H1 (cell line): ENCODE measurements around the gene RHOB. TPM values are rescaled to one million over a fixed set of nuclear protein-coding genes. Genes with fewer than 3 reads are reported as not detected.

Experiments
- CTCF ChIA-PET: fragments of 300-600 bp; sonication (Branson Sonifier 250); formaldehyde crosslinking; loops from one replicate; lab custom pipeline; 2021; ENCODE audit not compliant: partially characterized antibody; lab: Charles Lee
- POLR2A ChIA-PET: fragments of 300-600 bp; sonication (Branson Sonifier 250); formaldehyde crosslinking; loops from one replicate; lab custom pipeline; 2021; ENCODE audit warnings: inconsistent platforms; ENCODE audit not compliant: partially characterized antibody; lab: Charles Lee
- DNase-seq, 2 experiments: peaks; one replicate each; pipeline versions ENCODE4 v3.0.0 to v3.0.0-alpha.2; 2010 to 2022; ENCODE audit warnings: low spot score in 2 of 2, low read depth in 1 of 2, mixed read lengths in 1 of 2
- FAIRE-seq: peaks from 2 replicates; lab custom pipeline; 2011; peaks lifted over from hg19 to GRCh38; lab: Jason Lieb, UNC
- H2AFZ ChIP-seq: 2 replicates; pipeline ENCODE4 v1.8.1; 2012; ENCODE audit warnings: low read length, inconsistent platforms
- H2AK5ac ChIP-seq: 2 replicates; pipeline ENCODE4 v1.6.1; 2013; ENCODE audit warnings: low read depth, low read length
- H2BK120ac ChIP-seq: replicated peaks from 2 replicates; pipeline ENCODE3; 2013; ENCODE audit warnings: low read depth, low read length, inconsistent platforms
- H2BK12ac ChIP-seq: 2 replicates; pipeline ENCODE4 v1.6.1; 2013; ENCODE audit warnings: low read depth, low read length
- H2BK15ac ChIP-seq: 2 replicates; pipeline ENCODE4 v1.6.1; 2013; ENCODE audit warnings: low read length
- H2BK20ac ChIP-seq: 2 replicates; pipeline ENCODE4 v1.6.1; 2013; ENCODE audit warnings: low read length
- H2BK5ac ChIP-seq: 2 replicates; pipeline ENCODE4 v1.6.1; 2013; ENCODE audit warnings: low read depth, low read length
- H3K14ac ChIP-seq: 2 replicates; pipeline ENCODE4 v1.6.1; 2013; ENCODE audit warnings: inconsistent platforms; ENCODE audit not compliant: insufficient read length
- H3K18ac ChIP-seq: 2 replicates; pipeline ENCODE4 v1.6.1; 2013; ENCODE audit warnings: low read length; ENCODE audit errors: extremely low read depth
- H3K23ac ChIP-seq: 2 replicates; pipeline ENCODE4 v1.6.1; 2013; ENCODE audit warnings: inconsistent platforms; ENCODE audit not compliant: insufficient read length
- H3K23me2 ChIP-seq: 2 replicates; pipeline ENCODE4 v1.6.1; 2013; ENCODE audit warnings: low read depth, low read length
- H3K27ac ChIP-seq: 2 replicates; pipeline ENCODE4 v1.6.1; 2011; ENCODE audit warnings: low read depth, low read length, inconsistent platforms
- H3K27me3 ChIP-seq, 4 experiments: replicated peaks in 1 of 4; 1 replicate in 1 of 4; 2 replicates in 3 of 4; pipeline versions ENCODE4 v1.6.1 to v1.8.1; 2011 to 2013; ENCODE audit warnings: low read length in 3 of 4, mild to moderate bottlenecking in 3 of 4, inconsistent platforms in 2 of 4, mixed read lengths in 2 of 4, moderate library complexity in 1 of 4; ENCODE audit not compliant: control insufficient read depth in 3 of 4, insufficient read depth in 3 of 4; ENCODE audit errors: extremely low read depth in 1 of 4
- H3K36me3 ChIP-seq, 4 experiments: 2 replicates each; pipeline versions ENCODE4 v1.6.1 to v1.8.1; 2011 to 2013; ENCODE audit warnings: mild to moderate bottlenecking in 4 of 4, low read length in 3 of 4, moderate library complexity in 2 of 4, control low read depth in 1 of 4, inconsistent platforms in 1 of 4; ENCODE audit not compliant: insufficient read depth in 4 of 4, control insufficient read depth in 2 of 4
- H3K4ac ChIP-seq: replicated peaks from 2 replicates; pipeline ENCODE3; 2013; ENCODE audit warnings: low read length, low read depth, mixed read lengths, inconsistent platforms; ENCODE audit not compliant: insufficient read length
- H3K4me1 ChIP-seq, 4 experiments: replicated peaks in 1 of 4; 1 replicate in 1 of 4; 2 replicates in 3 of 4; pipeline versions ENCODE4 v1.6.1 to v1.8.1; 2011 to 2013; ENCODE audit warnings: low read length in 3 of 4, inconsistent platforms in 2 of 4, mixed read lengths in 1 of 4; ENCODE audit not compliant: insufficient read depth in 4 of 4, control insufficient read depth in 3 of 4
- H3K4me2 ChIP-seq, 2 experiments: 2 replicates each; pipeline versions ENCODE4 v1.6.1 to v1.8.1; 2011 to 2013; ENCODE audit warnings: low read depth in 2 of 2, low read length in 2 of 2, control low read depth in 1 of 2, inconsistent platforms in 1 of 2, mild to moderate bottlenecking in 1 of 2; ENCODE audit not compliant: insufficient read depth in 1 of 2
- H3K4me3 ChIP-seq, 4 experiments: fragments of 200-600, 300-600 bp in 1 of 4; sonication (generic), shearing (Covaris generic), sonication (Bioruptor Twin) in 1 of 4; 2 replicates each; pipeline versions ENCODE4 v1.5.1 to v1.8.1; 2011 to 2016; ENCODE audit warnings: low read length in 4 of 4, low read depth in 3 of 4, control low read depth in 2 of 4, inconsistent platforms in 2 of 4, mild to moderate bottlenecking in 2 of 4, mixed read lengths in 1 of 4, moderate library complexity in 1 of 4; ENCODE audit not compliant: insufficient read depth in 2 of 4; ENCODE audit errors: extremely low read depth in 1 of 4
- H3K56ac ChIP-seq: replicated peaks from 2 replicates; pipeline ENCODE3; 2013; ENCODE audit warnings: low read depth, mild to moderate bottlenecking, mixed read lengths, low read length, inconsistent platforms; ENCODE audit not compliant: insufficient read length
- H3K79me1 ChIP-seq: 2 replicates; pipeline ENCODE4 v1.6.1; 2013; ENCODE audit warnings: low read depth, low read length, control low read depth
- H3K79me2 ChIP-seq, 2 experiments: 2 replicates each; pipeline versions ENCODE4 v1.6.1 to v1.8.1; 2012 to 2013; ENCODE audit warnings: low read length in 2 of 2, mild to moderate bottlenecking in 2 of 2, inconsistent platforms in 1 of 2; ENCODE audit not compliant: insufficient read depth in 2 of 2, control insufficient read depth in 1 of 2
- H3K9ac ChIP-seq, 4 experiments: replicated peaks in 1 of 4; 1 replicate in 1 of 4; 2 replicates in 3 of 4; pipeline versions ENCODE4 v1.6.1 to v1.8.1; 2011 to 2013; ENCODE audit warnings: low read depth in 3 of 4, low read length in 3 of 4, control low read depth in 2 of 4, mild to moderate bottlenecking in 2 of 4, moderate library complexity in 2 of 4, inconsistent platforms in 1 of 4; ENCODE audit errors: extremely low read depth in 1 of 4
- H3K9me3 ChIP-seq, 2 experiments: 2 replicates each; pipeline versions ENCODE4 v1.6.1 to v1.8.1; 2012 to 2013; ENCODE audit warnings: mild to moderate bottlenecking in 2 of 2, moderate library complexity in 2 of 2, control low read depth in 1 of 2, inconsistent platforms in 1 of 2, low read depth in 1 of 2, low read length in 1 of 2, mixed read lengths in 1 of 2; ENCODE audit not compliant: insufficient read depth in 2 of 2
- H4K20me1 ChIP-seq, 2 experiments: replicated peaks in 1 of 2; 2 replicates each; pipeline versions ENCODE3 to v1.8.1; 2011 to 2013; ENCODE audit warnings: inconsistent platforms in 2 of 2, low read length in 2 of 2, mild to moderate bottlenecking in 1 of 2; ENCODE audit not compliant: insufficient read depth in 2 of 2, control insufficient read depth in 1 of 2
- H4K5ac ChIP-seq: 2 replicates; pipeline ENCODE4 v1.6.1; 2013; ENCODE audit warnings: low read length, low read depth, mixed read lengths, inconsistent platforms; ENCODE audit not compliant: insufficient read length
- H4K8ac ChIP-seq: 2 replicates; pipeline ENCODE4 v1.8.0; 2013; ENCODE audit warnings: mild to moderate bottlenecking, moderate library complexity, low read length, inconsistent platforms; ENCODE audit not compliant: insufficient read depth; ENCODE audit errors: extremely low read depth
- H4K91ac ChIP-seq: replicated peaks from 2 replicates; pipeline ENCODE3; 2013; ENCODE audit warnings: low read length, mixed read lengths, inconsistent platforms; ENCODE audit not compliant: insufficient read length
- CTBP2 ChIP-seq: IDR thresholded peaks from 2 replicates; pipeline ENCODE4 v1.7.0; 2011; ENCODE audit warnings: borderline replicate concordance, mild to moderate bottlenecking, moderate library complexity, mixed read lengths, low read length; ENCODE audit not compliant: insufficient read depth, insufficient read length
- NANOG ChIP-seq: IDR thresholded peaks from 2 replicates; pipeline ENCODE4 v1.6.1; 2011; ENCODE audit warnings: low read length, low read depth, mild to moderate bottlenecking, inconsistent platforms; ENCODE audit not compliant: insufficient read depth, poor library complexity, severe bottlenecking
- RXRA ChIP-seq: IDR thresholded peaks from 2 replicates; pipeline ENCODE4 v1.6.1; 2011; ENCODE audit warnings: low read depth, mild to moderate bottlenecking, low read length, moderate library complexity; ENCODE audit not compliant: insufficient read depth
- SAP30 ChIP-seq: fragments of 300-600 bp; sonication (generic); IDR thresholded peaks from 2 replicates; pipeline ENCODE4 v1.7.1; 2012; ENCODE audit warnings: low read length, moderate library complexity, mild to moderate bottlenecking, inconsistent platforms; ENCODE audit not compliant: insufficient read depth, insufficient replicate concordance
- USF2 ChIP-seq: IDR thresholded peaks from 2 replicates; pipeline ENCODE4 v1.6.1; 2011; ENCODE audit warnings: low read length, improper control_type of control experiment
- WGBS, 2 experiments: shearing (Covaris generic) in 1 of 2; methylation state at CpG; one replicate each; pipeline versions ENCODE4 v1.1.6 to v1.1.7; 2013 to 2015; ENCODE audit warnings: low lambda C conversion rate in 2 of 2, mixed read lengths in 2 of 2, inconsistent platforms in 1 of 2, low coverage in 1 of 2, missing lambda C conversion rate in 1 of 2; ENCODE audit not compliant: insufficient replicate concordance in 2 of 2, insufficient coverage in 1 of 2, insufficient read length in 1 of 2; ENCODE audit errors: extremely low coverage in 1 of 2, missing lambda C conversion rate in 1 of 2; 5-methylcytosine and 5-hydroxymethylcytosine counted together
- polyA plus RNA-seq, 7 experiments: library from polyadenylated mRNA; depleted of rRNA in 3 of 7; stranded (reverse) in 5 of 7; unstranded in 2 of 7; fragments of >200 nt in 5 of 7; fragments of 200-250 nt in 2 of 7; gene quantifications; 1 replicate in 5 of 7; 2 replicates in 1 of 7; 4 replicates in 1 of 7; pipeline versions ENCODE4 v1.2.1 to v1.2.3, GENCODE V29; 2011 to 2013; ENCODE audit warnings: missing spikeins in 2 of 7, mixed read lengths in 2 of 7
- total RNA-seq: library from RNA; stranded (reverse); fragmentation: NEBNext Ultra II Directional; extraction: Animal tissue kit (Norgen Biotek cat#: 25700); gene quantifications from 2 replicates; pipeline ENCODE4 v1.2.1, GENCODE V29; 2021

RHOB gene
- total and polyA plus RNA-seq, 2 of the 8 experiments (the other 6 are each of a cell fraction or from before 2014, with no cell fraction given) = 9.3 to 9.5 TPM

GRCh38 chr2:20486571-20486970 is 39.7 kb downstream of the RHOB start:
- H3K23ac ChIP-seq = no peak overlapping the region
- no peaks in the 10 kb centered on the region for H3K79me2 ChIP-seq
- no peak overlapping the region for H2BK12ac ChIP-seq
- H4K20me1 ChIP-seq = no peaks in the 10 kb centered on the region
- no peak overlapping the region for H3K4ac ChIP-seq
- H2AFZ ChIP-seq = no peak overlapping the region
- no peak overlapping the region for H4K5ac ChIP-seq
- no peak overlapping the region for H3K56ac ChIP-seq
- CTCF ChIA-PET = interaction anchor here (0.9 to 2.7 kb wide), 9 partner anchors 8 to 156 kb away, joined by 3 to 8 read pairs (median 4); no protein-coding TSS in a partner anchor
- no peak for DNase-seq
- no peaks in the 10 kb centered on the region for H3K27me3 ChIP-seq
- no peak for FAIRE-seq
- POLR2A ChIA-PET = no interaction called here
- H3K79me1 ChIP-seq = no peaks in the 10 kb centered on the region
- H3K9me3 ChIP-seq = no peaks in the 10 kb centered on the region
- H3K27ac ChIP-seq = no peak overlapping the region
- no peak overlapping the region for H3K18ac ChIP-seq
- H3K14ac ChIP-seq = no peak overlapping the region
- TF ChIP-seq USF2 = no peak
- no peak for TF ChIP-seq RXRA
- TF ChIP-seq NANOG = no peak
- TF ChIP-seq CTBP2 = no peak
- TF ChIP-seq SAP30 = no peak
- no peak overlapping the region for H3K4me2 ChIP-seq
- H2BK5ac ChIP-seq = no peak overlapping the region
- no peak overlapping the region for H3K9ac ChIP-seq
- H2BK120ac ChIP-seq = no peak overlapping the region
- H4K8ac ChIP-seq = no peak overlapping the region
- no peak overlapping the region for H2BK15ac ChIP-seq
- 83% methylated on average over 3 of the region's 3 CpGs; no CpG with 5 or more reads in 1 of the 2 experiments for WGBS, 2 experiments
- no peak overlapping the region for H2BK20ac ChIP-seq
- H3K4me1 ChIP-seq = peaks cover 9 to 16% (median 13%) of the 10 kb centered on the region in 4 experiments
- no peak overlapping the region for H4K91ac ChIP-seq
- H3K23me2 ChIP-seq = no peaks in the 10 kb centered on the region
- H3K36me3 ChIP-seq = no peaks in the 10 kb centered on the region
- H3K4me3 ChIP-seq = no peak overlapping the region
- H2AK5ac ChIP-seq = no peak overlapping the region
